HG03558 (cell line): ENCODE data around the gene TAF8.
"Not testable (repeated sequence)": the region's sequence is repeated elsewhere in the genome, so short reads cannot be mapped to it uniquely, and the experiment has no call there.

ENCODE experiments used
- ATAC-seq: cut with Tn5 transposase; IDR thresholded peaks from one replicate; pipeline ENCODE4 v1.9.1; 2021; ENCODE audit warnings: moderate number of reproducible peaks; ENCODE audit not compliant: unreplicated experiment; ENCODE audit errors: extremely low read depth

Gene TAF8

GRCh38 chr6:42050297-42051267 is at the start of gene TAF8:
Gene TAF8 (plus strand): TSS chr6:42050524. CDS start chr6:42050542, 18 bp downstream.
- peak; percentile 58 for ATAC-seq

- ATAC-seq: no peak
Measured at GRCh38 chr6:42001506-42001905, 48.8 kb upstream of the TAF8 start.

- not testable (repeated sequence) for ATAC-seq
Measured at GRCh38 chr6:42003658-42004057, 46.7 kb upstream of the TAF8 start.

GRCh38 chr6:42007286-42008137 is 42.8 kb upstream of the TAF8 start:
- ATAC-seq: no peak

GRCh38 chr6:42008138-42008528 is 42.2 kb upstream of the TAF8 start:
- ATAC-seq: not testable (repeated sequence)

GRCh38 chr6:42009844-42010184 is 40.5 kb upstream of the TAF8 start:
- no peak for ATAC-seq

GRCh38 chr6:42010185-42010891 is 40.0 kb upstream of the TAF8 start:
- no peak for ATAC-seq

GRCh38 chr6:42010909-42011308 is 39.4 kb upstream of the TAF8 start:
- no peak for ATAC-seq

GRCh38 chr6:42012501-42013133 is 37.7 kb upstream of the TAF8 start:
- no peak for ATAC-seq

GRCh38 chr6:42013134-42013516 is 37.2 kb upstream of the TAF8 start:
- no peak for ATAC-seq

GRCh38 chr6:42017021-42017643 is 33.2 kb upstream of the TAF8 start:
- no peak for ATAC-seq

GRCh38 chr6:42020967-42021366 is 29.4 kb upstream of the TAF8 start:
- ATAC-seq: no peak

- no peak for ATAC-seq
Measured at GRCh38 chr6:42021847-42022754, 28.2 kb upstream of the TAF8 start.

GRCh38 chr6:42022755-42023384 is 27.5 kb upstream of the TAF8 start:
- ATAC-seq: no peak

- peak; percentile 44 for ATAC-seq
Measured at GRCh38 chr6:42025066-42025844, 25.1 kb upstream of the TAF8 start.

GRCh38 chr6:42025845-42026243 is 24.5 kb upstream of the TAF8 start:
- no peak for ATAC-seq

- ATAC-seq: no peak
Measured at GRCh38 chr6:42026540-42026939, 23.8 kb upstream of the TAF8 start.
